ENCODE results near the gene RIMBP2.

The RIMBP2 gene

GRCh38 chr12:130463818-130464670 is 252.1 kb downstream of the RIMBP2 start:
- DNase-seq (ENCODE audit: low read depth in 2 of 2), result no peak

GRCh38 chr12:130463275-130463658 is 252.8 kb downstream of the RIMBP2 start:
- no peak for DNase-seq (ENCODE audit: low read depth in 2 of 2)

- no peak for DNase-seq (ENCODE audit: low read depth in 2 of 2)
Observed at GRCh38 chr12:130462558-130463274, 253.4 kb downstream of the RIMBP2 start.

GRCh38 chr12:130461839-130462557 is 254.1 kb downstream of the RIMBP2 start:
- no peak for DNase-seq (ENCODE audit: low read depth in 2 of 2)

GRCh38 chr12:130461447-130461815 is 254.7 kb downstream of the RIMBP2 start:
- DNase-seq (ENCODE audit: low read depth in 2 of 2), result no peak

GRCh38 chr12:130460611-130461446 is 255.3 kb downstream of the RIMBP2 start:
- DNase-seq (ENCODE audit: low read depth in 2 of 2), result no peak

- no peak for DNase-seq (ENCODE audit: low read depth in 2 of 2)
Observed at GRCh38 chr12:130459916-130460315, 256.2 kb downstream of the RIMBP2 start.

GRCh38 chr12:130458341-130458740 is 257.8 kb downstream of the RIMBP2 start:
- no peak for DNase-seq (ENCODE audit: low read depth in 2 of 2)

GRCh38 chr12:130457215-130457614 is 258.9 kb downstream of the RIMBP2 start:
- DNase-seq (ENCODE audit: low read depth in 2 of 2), result no peak

- no peak for DNase-seq (ENCODE audit: low read depth in 2 of 2)
Observed at GRCh38 chr12:130456375-130457199, 259.5 kb downstream of the RIMBP2 start.

- no peak for DNase-seq (ENCODE audit: low read depth in 2 of 2)
Observed at GRCh38 chr12:130455161-130455560, 260.9 kb downstream of the RIMBP2 start.

- DNase-seq (ENCODE audit: low read depth in 2 of 2), result no peak
Observed at GRCh38 chr12:130454296-130454695, 261.8 kb downstream of the RIMBP2 start.

GRCh38 chr12:130452546-130452945 is 263.6 kb downstream of the RIMBP2 start:
- no peak for DNase-seq (ENCODE audit: low read depth in 2 of 2)

GRCh38 chr12:130451001-130451930 is 264.8 kb downstream of the RIMBP2 start:
- DNase-seq (ENCODE audit: low read depth in 2 of 2), result no peak

- DNase-seq (ENCODE audit: low read depth in 2 of 2), result no peak
Observed at GRCh38 chr12:130449291-130449690, 266.8 kb downstream of the RIMBP2 start.

- DNase-seq (ENCODE audit: low read depth in 2 of 2), result no peak
Observed at GRCh38 chr12:130448044-130448821, 267.9 kb downstream of the RIMBP2 start.

GRCh38 chr12:130447655-130447965 is 268.5 kb downstream of the RIMBP2 start:
- DNase-seq (ENCODE audit: low read depth in 2 of 2), result no peak

- no peak for DNase-seq (ENCODE audit: low read depth in 2 of 2)
Observed at GRCh38 chr12:130446846-130447654, 269.0 kb downstream of the RIMBP2 start.
